ENCODE measurements around the gene SLC22A31. TPM values are rescaled to one million over a fixed set of nuclear protein-coding genes. Genes with fewer than 3 reads are reported as not detected.

Gene SLC22A31
- total and polyA plus RNA-seq, 2 experiments from 2014 or later = 2.1 to 13.8 TPM

GRCh38 chr16:89166696-89167424 lies 33.5 kb downstream of the SLC22A31 start:
- peak overlapping the region; percentile 32; the same call in 1 of the 2 replicates for H3K4me3 ChIP-seq
- H4K20me1 ChIP-seq (replicated peaks; ENCODE audit: insufficient read depth) = no peaks in the 10 kb centered on the region; the same call in 1 of the 2 replicates
- Mint-ChIP-seq H3K27me3 (ENCODE audit: insufficient read depth, low read depth, poor library complexity) (peaks cover 6% of the 10 kb centered on the region), H3K4me1 (peaks cover 9% of the 10 kb centered on the region), H3K9me3 (peaks cover 2% of the 10 kb centered on the region; the same call in 2 of the 3 replicates), H3K27ac (no peak overlapping the region), H3K36me3 (ENCODE audit: low read depth) (no peaks in the 10 kb centered on the region), H3K4me3 (no peak overlapping the region)
- H3K9me2 ChIP-seq (ENCODE audit: insufficient read depth) = no peaks in the 10 kb centered on the region
- peak overlapping the region; percentile 70; the same call in 1 of the 2 replicates for H3K4me2 ChIP-seq
- ATAC-seq = no peak; the same call in 2 of the 3 replicates
- no peaks in the 10 kb centered on the region for H3K36me3 ChIP-seq (ENCODE audit: insufficient read depth)
- H3K79me2 ChIP-seq (replicated peaks; ENCODE audit: insufficient read depth) = no peaks in the 10 kb centered on the region
- H3F3A ChIP-seq (replicated peaks; ENCODE audit: low read depth) = no peaks in the 10 kb centered on the region
- no peak for DNase-seq (ENCODE audit: low spot score)
- 0 out of 2 replicates have a peak, but pooled peaks cover 3% of the 10 kb centered on the region for H3K4me1 ChIP-seq (ENCODE audit: insufficient read depth)
- no peaks in the 10 kb centered on the region for H3K27me3 ChIP-seq (ENCODE audit: insufficient read depth)
- no peak for TF ChIP-seq STAT1 (IDR thresholded peaks at IDR 0.05; ENCODE audit: unreplicated experiment)
- no peak for TF ChIP-seq ZNF114 (CRISPR knock-in tag; IDR thresholded peaks at IDR 0.05)
- no peak for TF ChIP-seq ZNF462 (CRISPR knock-in tag; IDR thresholded peaks at IDR 0.05)
- no peak for TF ChIP-seq CTCF (conservative IDR thresholded peaks at IDR 0.05; ENCODE audit: low read depth in 2 of 2)
- TF ChIP-seq CREB1 (CRISPR knock-in tag; IDR thresholded peaks at IDR 0.05; ENCODE audit: low read depth) = no peak
- TF ChIP-seq EZH2 (IDR thresholded peaks at IDR 0.05; ENCODE audit: low read depth, unreplicated experiment) = no peak
- no peak for TF ChIP-seq JUNB (IDR thresholded peaks at IDR 0.05; ENCODE audit: unreplicated experiment)
- no peak for TF ChIP-seq EZH2phosphoT487 (IDR thresholded peaks at IDR 0.05; ENCODE audit: unreplicated experiment)
- no peak for TF ChIP-seq POLR2AphosphoS5 (IDR thresholded peaks at IDR 0.05; ENCODE audit: low read depth)
- TF ChIP-seq ETS1 (IDR thresholded peaks at IDR 0.05) = no peak
- TF ChIP-seq ZNF331 (CRISPR knock-in tag; IDR thresholded peaks at IDR 0.05; ENCODE audit: low read depth) = no peak
- TF ChIP-seq REST (IDR thresholded peaks at IDR 0.05; ENCODE audit: unreplicated experiment) = no peak
- TF ChIP-seq NANOG (IDR thresholded peaks at IDR 0.05; ENCODE audit: borderline replicate concordance) = no peak
- H3K27ac ChIP-seq (ENCODE audit: low read depth) = no peak overlapping the region
- peak overlapping the region; percentile 76; the same call in 1 of the 2 replicates for H2AFZ ChIP-seq

All from GM23338 (cell line).